ENCODE results near the gene HCFC1R1.

Gene HCFC1R1

DNA sequence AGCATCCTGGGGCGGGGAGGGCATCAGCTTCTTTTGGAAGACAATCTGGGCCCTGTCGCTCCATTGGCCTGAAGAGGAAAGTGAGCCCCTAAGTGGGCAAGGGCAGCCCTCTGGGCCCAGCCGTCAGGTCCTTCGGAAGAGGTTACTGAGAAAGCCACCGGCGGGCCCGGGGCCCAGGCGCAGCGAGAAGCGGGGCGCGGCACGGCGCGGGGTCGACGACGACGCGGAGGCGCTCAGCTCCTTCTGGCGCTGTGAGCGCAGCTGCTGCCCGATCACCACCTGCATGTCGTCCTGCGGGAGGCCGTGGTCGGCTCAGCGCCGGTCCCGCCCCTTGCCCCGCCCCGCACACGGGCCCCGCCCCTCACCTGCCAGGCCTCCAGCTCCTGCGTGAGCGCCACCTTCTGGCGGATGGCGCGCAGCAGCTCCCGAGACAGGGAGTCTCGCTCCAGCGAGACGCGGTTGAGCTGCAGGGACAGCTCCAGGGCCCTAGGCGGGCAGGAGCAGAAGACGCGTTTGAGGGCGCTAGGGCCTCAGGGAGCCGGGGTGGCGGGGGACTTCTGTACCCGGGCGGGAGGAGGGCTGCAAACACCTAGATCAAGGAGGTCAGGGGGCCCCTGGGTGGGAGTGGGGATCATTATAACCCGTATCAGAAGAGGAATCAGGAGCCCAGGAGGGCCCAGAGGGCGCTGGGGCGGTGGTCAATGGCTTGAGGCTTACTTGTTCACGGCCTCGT lies 4.4 kb upstream of the HCFC1R1 start (continued):
- TF ChIP-seq, protein P1, sequence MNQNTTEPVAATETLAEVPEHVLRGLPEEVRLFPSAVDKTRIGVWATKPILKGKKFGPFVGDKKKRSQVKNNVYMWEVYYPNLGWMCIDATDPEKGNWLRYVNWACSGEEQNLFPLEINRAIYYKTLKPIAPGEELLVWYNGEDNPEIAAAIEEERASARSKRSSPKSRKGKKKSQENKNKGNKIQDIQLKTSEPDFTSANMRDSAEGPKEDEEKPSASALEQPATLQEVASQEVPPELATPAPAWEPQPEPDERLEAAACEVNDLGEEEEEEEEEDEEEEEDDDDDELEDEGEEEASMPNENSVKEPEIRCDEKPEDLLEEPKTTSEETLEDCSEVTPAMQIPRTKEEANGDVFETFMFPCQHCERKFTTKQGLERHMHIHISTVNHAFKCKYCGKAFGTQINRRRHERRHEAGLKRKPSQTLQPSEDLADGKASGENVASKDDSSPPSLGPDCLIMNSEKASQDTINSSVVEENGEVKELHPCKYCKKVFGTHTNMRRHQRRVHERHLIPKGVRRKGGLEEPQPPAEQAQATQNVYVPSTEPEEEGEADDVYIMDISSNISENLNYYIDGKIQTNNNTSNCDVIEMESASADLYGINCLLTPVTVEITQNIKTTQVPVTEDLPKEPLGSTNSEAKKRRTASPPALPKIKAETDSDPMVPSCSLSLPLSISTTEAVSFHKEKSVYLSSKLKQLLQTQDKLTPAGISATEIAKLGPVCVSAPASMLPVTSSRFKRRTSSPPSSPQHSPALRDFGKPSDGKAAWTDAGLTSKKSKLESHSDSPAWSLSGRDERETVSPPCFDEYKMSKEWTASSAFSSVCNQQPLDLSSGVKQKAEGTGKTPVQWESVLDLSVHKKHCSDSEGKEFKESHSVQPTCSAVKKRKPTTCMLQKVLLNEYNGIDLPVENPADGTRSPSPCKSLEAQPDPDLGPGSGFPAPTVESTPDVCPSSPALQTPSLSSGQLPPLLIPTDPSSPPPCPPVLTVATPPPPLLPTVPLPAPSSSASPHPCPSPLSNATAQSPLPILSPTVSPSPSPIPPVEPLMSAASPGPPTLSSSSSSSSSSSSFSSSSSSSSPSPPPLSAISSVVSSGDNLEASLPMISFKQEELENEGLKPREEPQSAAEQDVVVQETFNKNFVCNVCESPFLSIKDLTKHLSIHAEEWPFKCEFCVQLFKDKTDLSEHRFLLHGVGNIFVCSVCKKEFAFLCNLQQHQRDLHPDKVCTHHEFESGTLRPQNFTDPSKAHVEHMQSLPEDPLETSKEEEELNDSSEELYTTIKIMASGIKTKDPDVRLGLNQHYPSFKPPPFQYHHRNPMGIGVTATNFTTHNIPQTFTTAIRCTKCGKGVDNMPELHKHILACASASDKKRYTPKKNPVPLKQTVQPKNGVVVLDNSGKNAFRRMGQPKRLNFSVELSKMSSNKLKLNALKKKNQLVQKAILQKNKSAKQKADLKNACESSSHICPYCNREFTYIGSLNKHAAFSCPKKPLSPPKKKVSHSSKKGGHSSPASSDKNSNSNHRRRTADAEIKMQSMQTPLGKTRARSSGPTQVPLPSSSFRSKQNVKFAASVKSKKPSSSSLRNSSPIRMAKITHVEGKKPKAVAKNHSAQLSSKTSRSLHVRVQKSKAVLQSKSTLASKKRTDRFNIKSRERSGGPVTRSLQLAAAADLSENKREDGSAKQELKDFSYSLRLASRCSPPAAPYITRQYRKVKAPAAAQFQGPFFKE (tag by site-specific recombination; IDR thresholded peaks at IDR 0.05; ENCODE audit: borderline replicate concordance) = no peak
- TF ChIP-seq ZSCAN30 (tag by site-specific recombination; IDR thresholded peaks at IDR 0.05) (no peak), ZXDB (tag by site-specific recombination; IDR thresholded peaks at IDR 0.05) (peak; percentile 16; the same call in 1 of the 2 replicates), ZNF660 (tag by site-specific recombination; IDR thresholded peaks at IDR 0.05) (0 out of 2 replicates have a peak, but pooled peaks have one; percentile 37), ZNF138 (tag by site-specific recombination; IDR thresholded peaks at IDR 0.05; ENCODE audit: borderline replicate concordance) (no peak), GLIS2 (tag by site-specific recombination; IDR thresholded peaks at IDR 0.05) (peak; percentile 46; the same call in 1 of the 2 replicates), ZNF416 (tag by site-specific recombination; IDR thresholded peaks at IDR 0.05) (no peak), ZNF555 (tag by site-specific recombination; conservative IDR thresholded peaks at IDR 0.05) (no peak), OSR2 (tag by site-specific recombination; IDR thresholded peaks at IDR 0.05) (no peak), ZNF600 (tag by site-specific recombination; IDR thresholded peaks at IDR 0.05) (peak; percentile 64), ZBTB20 (tag by site-specific recombination; IDR thresholded peaks at IDR 0.05) (peak; percentile 48; the same call in 1 of the 2 replicates), MZF1 (tag by site-specific recombination; IDR thresholded peaks at IDR 0.05; ENCODE audit: borderline replicate concordance) (no peak), ZNF404 (tag by site-specific recombination; IDR thresholded peaks at IDR 0.05) (no peak), ZNF223 (tag by site-specific recombination; IDR thresholded peaks at IDR 0.05) (no peak), ZNF560 (tag by site-specific recombination; IDR thresholded peaks at IDR 0.05; ENCODE audit: borderline replicate concordance) (no peak), KLF8 (tag by site-specific recombination; IDR thresholded peaks at IDR 0.05) (peak; percentile 66; the same call in 1 of the 2 replicates), ZNF426 (tag by site-specific recombination; IDR thresholded peaks at IDR 0.05) (no peak), KLF9 (tag by site-specific recombination; IDR thresholded peaks at IDR 0.05; ENCODE audit: low read depth) (peak; percentile 97), KLF10 (tag by site-specific recombination; IDR thresholded peaks at IDR 0.05) (peak; percentile 32; the same call in 1 of the 2 replicates), GLIS1 (tag by site-specific recombination; IDR thresholded peaks at IDR 0.05) (peak; percentile 43), SCRT2 (tag by site-specific recombination; IDR thresholded peaks at IDR 0.05) (peak; percentile 72)
- TF ChIP-seq, protein P2, sequence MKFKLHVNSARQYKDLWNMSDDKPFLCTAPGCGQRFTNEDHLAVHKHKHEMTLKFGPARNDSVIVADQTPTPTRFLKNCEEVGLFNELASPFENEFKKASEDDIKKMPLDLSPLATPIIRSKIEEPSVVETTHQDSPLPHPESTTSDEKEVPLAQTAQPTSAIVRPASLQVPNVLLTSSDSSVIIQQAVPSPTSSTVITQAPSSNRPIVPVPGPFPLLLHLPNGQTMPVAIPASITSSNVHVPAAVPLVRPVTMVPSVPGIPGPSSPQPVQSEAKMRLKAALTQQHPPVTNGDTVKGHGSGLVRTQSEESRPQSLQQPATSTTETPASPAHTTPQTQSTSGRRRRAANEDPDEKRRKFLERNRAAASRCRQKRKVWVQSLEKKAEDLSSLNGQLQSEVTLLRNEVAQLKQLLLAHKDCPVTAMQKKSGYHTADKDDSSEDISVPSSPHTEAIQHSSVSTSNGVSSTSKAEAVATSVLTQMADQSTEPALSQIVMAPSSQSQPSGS (tag by site-specific recombination; IDR thresholded peaks at IDR 0.05; ENCODE audit: low read depth) = no peak
- TF ChIP-seq, protein P3, sequence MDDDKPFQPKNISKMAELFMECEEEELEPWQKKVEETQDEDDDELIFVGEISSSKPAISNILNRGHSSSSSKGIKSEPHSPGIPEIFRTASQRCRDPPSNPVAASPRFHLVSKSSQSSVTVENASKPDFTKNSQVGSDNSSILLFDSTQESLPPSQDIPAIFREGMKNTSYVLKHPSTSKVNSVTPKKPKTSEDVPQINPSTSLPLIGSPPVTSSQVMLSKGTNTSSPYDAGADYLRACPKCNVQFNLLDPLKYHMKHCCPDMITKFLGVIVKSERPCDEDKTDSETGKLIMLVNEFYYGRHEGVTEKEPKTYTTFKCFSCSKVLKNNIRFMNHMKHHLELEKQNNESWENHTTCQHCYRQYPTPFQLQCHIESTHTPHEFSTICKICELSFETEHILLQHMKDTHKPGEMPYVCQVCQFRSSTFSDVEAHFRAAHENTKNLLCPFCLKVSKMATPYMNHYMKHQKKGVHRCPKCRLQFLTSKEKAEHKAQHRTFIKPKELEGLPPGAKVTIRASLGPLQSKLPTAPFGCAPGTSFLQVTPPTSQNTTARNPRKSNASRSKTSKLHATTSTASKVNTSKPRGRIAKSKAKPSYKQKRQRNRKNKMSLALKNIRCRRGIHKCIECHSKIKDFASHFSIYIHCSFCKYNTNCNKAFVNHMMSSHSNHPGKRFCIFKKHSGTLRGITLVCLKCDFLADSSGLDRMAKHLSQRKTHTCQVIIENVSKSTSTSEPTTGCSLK (tag by site-specific recombination; IDR thresholded peaks at IDR 0.05) = no peak
- TF ChIP-seq, protein P4, sequence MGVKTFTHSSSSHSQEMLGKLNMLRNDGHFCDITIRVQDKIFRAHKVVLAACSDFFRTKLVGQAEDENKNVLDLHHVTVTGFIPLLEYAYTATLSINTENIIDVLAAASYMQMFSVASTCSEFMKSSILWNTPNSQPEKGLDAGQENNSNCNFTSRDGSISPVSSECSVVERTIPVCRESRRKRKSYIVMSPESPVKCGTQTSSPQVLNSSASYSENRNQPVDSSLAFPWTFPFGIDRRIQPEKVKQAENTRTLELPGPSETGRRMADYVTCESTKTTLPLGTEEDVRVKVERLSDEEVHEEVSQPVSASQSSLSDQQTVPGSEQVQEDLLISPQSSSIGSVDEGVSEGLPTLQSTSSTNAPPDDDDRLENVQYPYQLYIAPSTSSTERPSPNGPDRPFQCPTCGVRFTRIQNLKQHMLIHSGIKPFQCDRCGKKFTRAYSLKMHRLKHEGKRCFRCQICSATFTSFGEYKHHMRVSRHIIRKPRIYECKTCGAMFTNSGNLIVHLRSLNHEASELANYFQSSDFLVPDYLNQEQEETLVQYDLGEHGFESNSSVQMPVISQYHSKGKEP (tag by site-specific recombination; IDR thresholded peaks at IDR 0.05) = peak; percentile 48; the same call in 1 of the 2 replicates
- TF ChIP-seq, protein P5, sequence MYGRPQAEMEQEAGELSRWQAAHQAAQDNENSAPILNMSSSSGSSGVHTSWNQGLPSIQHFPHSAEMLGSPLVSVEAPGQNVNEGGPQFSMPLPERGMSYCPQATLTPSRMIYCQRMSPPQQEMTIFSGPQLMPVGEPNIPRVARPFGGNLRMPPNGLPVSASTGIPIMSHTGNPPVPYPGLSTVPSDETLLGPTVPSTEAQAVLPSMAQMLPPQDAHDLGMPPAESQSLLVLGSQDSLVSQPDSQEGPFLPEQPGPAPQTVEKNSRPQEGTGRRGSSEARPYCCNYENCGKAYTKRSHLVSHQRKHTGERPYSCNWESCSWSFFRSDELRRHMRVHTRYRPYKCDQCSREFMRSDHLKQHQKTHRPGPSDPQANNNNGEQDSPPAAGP (tag by site-specific recombination; IDR thresholded peaks at IDR 0.05) = peak; percentile 66; the same call in 1 of the 2 replicates
- TF ChIP-seq, protein P6, sequence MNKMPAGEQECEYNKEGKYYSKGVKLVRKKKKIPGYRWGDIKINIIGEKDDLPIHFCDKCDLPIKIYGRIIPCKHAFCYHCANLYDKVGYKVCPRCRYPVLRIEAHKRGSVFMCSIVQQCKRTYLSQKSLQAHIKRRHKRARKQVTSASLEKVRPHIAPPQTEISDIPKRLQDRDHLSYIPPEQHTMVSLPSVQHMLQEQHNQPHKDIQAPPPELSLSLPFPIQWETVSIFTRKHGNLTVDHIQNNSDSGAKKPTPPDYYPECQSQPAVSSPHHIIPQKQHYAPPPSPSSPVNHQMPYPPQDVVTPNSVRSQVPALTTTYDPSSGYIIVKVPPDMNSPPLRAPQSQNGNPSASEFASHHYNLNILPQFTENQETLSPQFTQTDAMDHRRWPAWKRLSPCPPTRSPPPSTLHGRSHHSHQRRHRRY (tag by site-specific recombination; IDR thresholded peaks at IDR 0.05) = no peak

All from HEK293 (cell line).